ENCODE measurements around the gene FGF14.

The FGF14 gene

DNA sequence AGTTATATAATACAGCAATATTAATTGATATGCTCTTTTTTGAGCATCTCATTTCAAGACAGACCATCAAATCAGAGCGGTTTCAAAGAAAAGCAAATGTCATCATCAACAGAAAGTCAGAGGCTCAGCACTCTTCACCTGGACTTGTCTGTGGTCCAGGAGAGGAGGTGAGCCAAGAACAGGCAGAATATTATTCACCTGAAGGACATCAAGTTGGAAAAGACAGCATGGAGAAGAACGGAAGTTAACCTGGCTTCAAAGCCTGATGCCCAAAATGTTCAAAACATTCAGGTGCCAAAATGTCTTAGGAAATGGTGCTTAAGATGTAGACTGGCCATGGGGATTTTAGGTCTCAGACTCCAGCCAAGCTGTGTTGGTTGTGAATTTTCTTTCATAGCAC is 40.7 kb downstream of the FGF14 start:
- H3K79me1 ChIP-seq (ENCODE audit: low read length), result no peaks in the 10 kb centered on the region
- DNase-seq, result no peak
- no peaks in the 10 kb centered on the region for H3K27me3 ChIP-seq (ENCODE audit: insufficient read depth, low read length, poor library complexity)
- no CpG with 5 or more reads among the region's 2 CpGs for WGBS (ENCODE audit: extremely low coverage, insufficient coverage, low lambda C conversion rate)
- no peak overlapping the region for H3K56ac ChIP-seq (ENCODE audit: low read length)
- H3K4ac ChIP-seq (ENCODE audit: low read depth, low read length), result no peak overlapping the region
- H3K79me2 ChIP-seq (ENCODE audit: control insufficient read depth, insufficient read depth, low read length), result no peaks in the 10 kb centered on the region
- H3K4me1 ChIP-seq (ENCODE audit: control insufficient read depth, low read depth, low read length), result no peaks in the 10 kb centered on the region
- no peak overlapping the region for H3K9ac ChIP-seq (ENCODE audit: low read length)
- no peak overlapping the region for H3K4me2 ChIP-seq (ENCODE audit: low read length)
- H2AK5ac ChIP-seq (ENCODE audit: low read length), result no peak overlapping the region
- H2BK5ac ChIP-seq (ENCODE audit: low read length), result no peak overlapping the region
- no peak overlapping the region for H2BK120ac ChIP-seq (ENCODE audit: low read depth, low read length)
- no peak overlapping the region for H3K27ac ChIP-seq (ENCODE audit: low read depth, low read length)
- H3K23ac ChIP-seq (ENCODE audit: low read length), result no peak overlapping the region
- no peak overlapping the region for H2BK15ac ChIP-seq (replicated peaks; ENCODE audit: low read depth)
- H3K4me3 ChIP-seq (ENCODE audit: low read length), result no peak overlapping the region
- no peak overlapping the region for H4K5ac ChIP-seq (ENCODE audit: low read length)
- H4K8ac ChIP-seq (ENCODE audit: low read depth, low read length), result no peak overlapping the region
- no peak overlapping the region for H3K18ac ChIP-seq (ENCODE audit: low read length)
- H3K36me3 ChIP-seq (ENCODE audit: control insufficient read depth, insufficient read depth, low read length), result no peaks in the 10 kb centered on the region

DNA sequence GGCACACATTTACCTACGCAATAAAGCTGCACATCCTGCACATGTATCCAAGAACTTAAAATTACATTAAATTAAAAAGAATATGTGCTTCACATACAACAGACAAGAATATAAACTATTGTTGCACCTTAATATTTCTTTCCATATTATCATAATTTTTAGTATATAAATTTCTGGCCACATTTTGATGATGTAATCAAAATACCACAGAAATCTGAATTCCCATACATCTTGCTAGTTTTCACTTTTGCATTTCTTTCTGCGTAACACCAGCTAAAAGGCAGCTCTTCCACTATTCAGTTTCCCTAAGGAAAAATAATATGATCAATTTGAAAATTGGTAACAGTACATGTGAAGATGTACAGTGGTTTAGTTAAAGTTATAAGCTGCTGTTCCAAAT is 42.6 kb downstream of the FGF14 start:
- Histone ChIP-seq H3K4ac (ENCODE audit: low read depth, low read length) (no peak overlapping the region), H3K4me2 (ENCODE audit: low read length) (no peak overlapping the region), H4K8ac (ENCODE audit: low read depth, low read length) (no peak overlapping the region), H3K9ac (ENCODE audit: low read length) (no peak overlapping the region), H3K27ac (ENCODE audit: low read depth, low read length) (no peak overlapping the region), H2BK5ac (ENCODE audit: low read length) (no peak overlapping the region), H3K23ac (ENCODE audit: low read length) (no peak overlapping the region), H3K4me3 (ENCODE audit: low read length) (no peak overlapping the region), H3K18ac (ENCODE audit: low read length) (no peak overlapping the region), H3K79me1 (ENCODE audit: low read length) (no peaks in the 10 kb centered on the region), H3K27me3 (ENCODE audit: insufficient read depth, low read length, poor library complexity) (no peaks in the 10 kb centered on the region), H4K5ac (ENCODE audit: low read length) (no peak overlapping the region), H3K79me2 (ENCODE audit: control insufficient read depth, insufficient read depth, low read length) (no peaks in the 10 kb centered on the region), H3K36me3 (ENCODE audit: control insufficient read depth, insufficient read depth, low read length) (no peaks in the 10 kb centered on the region), H2AK5ac (ENCODE audit: low read length) (no peak overlapping the region), H3K56ac (ENCODE audit: low read length) (no peak overlapping the region), H2BK120ac (ENCODE audit: low read depth, low read length) (no peak overlapping the region), H3K4me1 (ENCODE audit: control insufficient read depth, low read depth, low read length) (no peaks in the 10 kb centered on the region), H2BK15ac (replicated peaks; ENCODE audit: low read depth) (no peak overlapping the region)
- whole genome bisulfite sequencing (ENCODE audit: extremely low coverage, insufficient coverage, low lambda C conversion rate), result no CpG with 5 or more reads among the region's 2 CpGs
- no peak for DNase-seq

GRCh38 chr13:102355251-102355650 is 46.6 kb downstream of the FGF14 start:
- Histone ChIP-seq H3K23ac (ENCODE audit: low read length) (no peak overlapping the region), H2BK120ac (ENCODE audit: low read depth, low read length) (no peak overlapping the region), H3K9ac (ENCODE audit: low read length) (no peak overlapping the region), H3K79me1 (ENCODE audit: low read length) (no peaks in the 10 kb centered on the region), H3K4me1 (ENCODE audit: control insufficient read depth, low read depth, low read length) (peaks cover 4% of the 10 kb centered on the region), H2BK15ac (replicated peaks; ENCODE audit: low read depth) (no peak overlapping the region), H3K4me3 (ENCODE audit: low read length) (no peak overlapping the region), H3K36me3 (ENCODE audit: control insufficient read depth, insufficient read depth, low read length) (no peaks in the 10 kb centered on the region), H3K27me3 (ENCODE audit: insufficient read depth, low read length, poor library complexity) (no peaks in the 10 kb centered on the region), H3K56ac (ENCODE audit: low read length) (no peak overlapping the region), H3K27ac (ENCODE audit: low read depth, low read length) (peak overlapping the region; percentile 31), H4K5ac (ENCODE audit: low read length) (no peak overlapping the region), H3K4me2 (ENCODE audit: low read length) (no peak overlapping the region), H4K8ac (ENCODE audit: low read depth, low read length) (no peak overlapping the region), H3K79me2 (ENCODE audit: control insufficient read depth, insufficient read depth, low read length) (no peaks in the 10 kb centered on the region), H3K4ac (ENCODE audit: low read depth, low read length) (no peak overlapping the region), H2BK5ac (ENCODE audit: low read length) (peak overlapping the region; percentile 43), H3K18ac (ENCODE audit: low read length) (no peak overlapping the region), H2AK5ac (ENCODE audit: low read length) (no peak overlapping the region)
- DNase-seq, result no peak
- no CpG with 5 or more reads among the region's 3 CpGs for WGBS (ENCODE audit: extremely low coverage, insufficient coverage, low lambda C conversion rate)

DNA sequence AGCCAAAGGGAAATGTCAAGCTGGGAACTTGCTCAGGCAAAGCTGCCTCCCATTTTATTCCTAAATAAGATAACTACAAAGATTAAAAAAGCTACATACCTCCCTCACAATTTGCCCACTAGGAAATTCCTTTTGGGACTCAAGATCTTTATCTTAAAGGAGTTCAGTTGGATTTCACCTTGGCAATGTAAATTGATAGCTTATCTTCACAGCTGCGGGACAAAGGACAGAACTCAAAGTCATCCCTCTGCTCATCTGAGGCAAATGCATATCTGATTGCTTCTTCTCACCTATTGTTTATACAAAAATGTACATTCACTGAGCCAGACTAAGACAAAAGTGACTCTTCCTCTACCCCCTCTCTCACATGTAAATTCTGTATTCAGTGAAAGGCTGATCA is 47.8 kb downstream of the FGF14 start:
- Histone ChIP-seq H3K4me2 (ENCODE audit: low read length) (no peak overlapping the region), H3K9ac (ENCODE audit: low read length) (no peak overlapping the region), H3K4me3 (ENCODE audit: low read length) (no peak overlapping the region), H3K4ac (ENCODE audit: low read depth, low read length) (no peak overlapping the region), H3K56ac (ENCODE audit: low read length) (peak overlapping the region; percentile 27), H2BK5ac (ENCODE audit: low read length) (no peak overlapping the region), H3K36me3 (ENCODE audit: control insufficient read depth, insufficient read depth, low read length) (no peaks in the 10 kb centered on the region), H3K23ac (ENCODE audit: low read length) (no peak overlapping the region), H3K4me1 (ENCODE audit: control insufficient read depth, low read depth, low read length) (peaks cover 4% of the 10 kb centered on the region), H3K79me2 (ENCODE audit: control insufficient read depth, insufficient read depth, low read length) (no peaks in the 10 kb centered on the region), H3K18ac (ENCODE audit: low read length) (no peak overlapping the region), H4K8ac (ENCODE audit: low read depth, low read length) (no peak overlapping the region), H3K27ac (ENCODE audit: low read depth, low read length) (peak overlapping the region; percentile 86), H2BK15ac (replicated peaks; ENCODE audit: low read depth) (no peak overlapping the region), H3K79me1 (ENCODE audit: low read length) (no peaks in the 10 kb centered on the region), H2BK120ac (ENCODE audit: low read depth, low read length) (peak overlapping the region; percentile 21), H2AK5ac (ENCODE audit: low read length) (no peak overlapping the region), H4K5ac (ENCODE audit: low read length) (no peak overlapping the region), H3K27me3 (ENCODE audit: insufficient read depth, low read length, poor library complexity) (no peaks in the 10 kb centered on the region)
- peak; percentile 77 for DNase-seq
- WGBS (ENCODE audit: extremely low coverage, insufficient coverage, low lambda C conversion rate), result no CpG with 5 or more reads among the region's 1 CpG

DNA sequence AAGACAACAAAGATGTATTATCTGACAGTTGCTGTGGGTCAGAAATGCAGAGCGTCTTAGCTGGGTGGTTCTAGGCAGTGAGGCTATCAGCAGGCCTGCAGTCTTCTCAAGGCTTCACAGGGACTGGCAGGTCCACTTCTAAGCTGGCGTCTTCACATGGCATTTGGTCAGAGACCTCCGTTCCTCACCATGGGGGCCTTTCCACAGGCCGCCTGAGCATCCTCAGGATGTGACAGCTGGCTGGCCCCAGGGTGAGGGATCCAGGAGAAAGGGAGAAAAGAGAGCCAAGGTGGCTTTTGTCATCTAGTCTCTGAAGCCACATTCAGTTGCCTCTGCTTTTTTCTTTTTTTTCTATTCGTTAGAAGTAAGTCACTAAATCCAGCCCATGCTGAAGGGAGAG is 50.3 kb downstream of the FGF14 start:
- no peak overlapping the region for H3K18ac ChIP-seq (ENCODE audit: low read length)
- H3K27me3 ChIP-seq (ENCODE audit: insufficient read depth, low read length, poor library complexity), result no peaks in the 10 kb centered on the region
- H2BK15ac ChIP-seq (replicated peaks; ENCODE audit: low read depth), result no peak overlapping the region
- H4K8ac ChIP-seq (ENCODE audit: low read depth, low read length), result no peak overlapping the region
- H3K23ac ChIP-seq (ENCODE audit: low read length), result no peak overlapping the region
- no peak overlapping the region for H3K27ac ChIP-seq (ENCODE audit: low read depth, low read length)
- no peak overlapping the region for H3K4me3 ChIP-seq (ENCODE audit: low read length)
- H3K4me2 ChIP-seq (ENCODE audit: low read length), result no peak overlapping the region
- no peak overlapping the region for H2BK5ac ChIP-seq (ENCODE audit: low read length)
- H4K5ac ChIP-seq (ENCODE audit: low read length), result no peak overlapping the region
- peaks cover 4% of the 10 kb centered on the region for H3K4me1 ChIP-seq (ENCODE audit: control insufficient read depth, low read depth, low read length)
- no peaks in the 10 kb centered on the region for H3K79me1 ChIP-seq (ENCODE audit: low read length)
- no peaks in the 10 kb centered on the region for H3K36me3 ChIP-seq (ENCODE audit: control insufficient read depth, insufficient read depth, low read length)
- H3K9ac ChIP-seq (ENCODE audit: low read length), result no peak overlapping the region
- H2BK120ac ChIP-seq (ENCODE audit: low read depth, low read length), result no peak overlapping the region
- no peaks in the 10 kb centered on the region for H3K79me2 ChIP-seq (ENCODE audit: control insufficient read depth, insufficient read depth, low read length)
- H3K4ac ChIP-seq (ENCODE audit: low read depth, low read length), result no peak overlapping the region
- WGBS (ENCODE audit: extremely low coverage, insufficient coverage, low lambda C conversion rate), result no CpG with 5 or more reads among the region's 5 CpGs
- H3K56ac ChIP-seq (ENCODE audit: low read length), result no peak overlapping the region
- H2AK5ac ChIP-seq (ENCODE audit: low read length), result no peak overlapping the region
- no peak for DNase-seq

DNA sequence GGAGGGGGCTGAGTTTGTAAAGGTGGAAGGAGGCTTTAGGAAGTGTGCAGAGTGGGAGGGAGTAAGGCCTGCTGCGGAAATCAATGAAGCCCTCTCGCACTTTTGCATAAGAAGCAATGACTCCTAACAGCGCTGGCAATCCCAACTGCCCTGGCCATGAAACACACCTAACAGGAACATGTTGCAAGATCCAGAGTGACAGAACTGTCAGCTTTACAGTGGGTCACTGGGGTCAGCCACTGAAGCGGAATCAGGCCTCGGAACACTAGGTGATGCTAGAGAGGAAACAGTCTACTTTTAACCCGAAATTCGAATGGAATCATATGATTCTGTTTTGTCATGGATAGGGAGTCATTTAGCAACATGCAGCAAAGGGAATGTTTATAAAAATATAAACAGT is 54.4 kb downstream of the FGF14 start:
- Histone ChIP-seq H3K56ac (ENCODE audit: low read length) (no peak overlapping the region), H2BK15ac (replicated peaks; ENCODE audit: low read depth) (no peak overlapping the region), H3K36me3 (ENCODE audit: control insufficient read depth, insufficient read depth, low read length) (no peaks in the 10 kb centered on the region), H3K79me2 (ENCODE audit: control insufficient read depth, insufficient read depth, low read length) (no peaks in the 10 kb centered on the region), H4K5ac (ENCODE audit: low read length) (no peak overlapping the region), H3K79me1 (ENCODE audit: low read length) (no peaks in the 10 kb centered on the region), H4K8ac (ENCODE audit: low read depth, low read length) (no peak overlapping the region), H3K4ac (ENCODE audit: low read depth, low read length) (no peak overlapping the region), H3K18ac (ENCODE audit: low read length) (no peak overlapping the region), H3K4me3 (ENCODE audit: low read length) (no peak overlapping the region), H3K9ac (ENCODE audit: low read length) (no peak overlapping the region), H3K27ac (ENCODE audit: low read depth, low read length) (no peak overlapping the region), H2BK120ac (ENCODE audit: low read depth, low read length) (no peak overlapping the region), H3K4me2 (ENCODE audit: low read length) (no peak overlapping the region), H3K4me1 (ENCODE audit: control insufficient read depth, low read depth, low read length) (no peaks in the 10 kb centered on the region), H3K23ac (ENCODE audit: low read length) (no peak overlapping the region), H3K27me3 (ENCODE audit: insufficient read depth, low read length, poor library complexity) (no peaks in the 10 kb centered on the region), H2BK5ac (ENCODE audit: low read length) (no peak overlapping the region), H2AK5ac (ENCODE audit: low read length) (no peak overlapping the region)
- DNase-seq, result no peak
- no CpG with 5 or more reads among the region's 7 CpGs for WGBS (ENCODE audit: extremely low coverage, insufficient coverage, low lambda C conversion rate)
